Prostate gland (tissue), 2 donors: Measurements from ENCODE around the gene STPG3. TPM values are rescaled to one million over a fixed set of nuclear protein-coding genes. Genes with fewer than 3 reads are reported as not detected.

Experiments
- DNase-seq: peaks from one replicate; pipeline ENCODE4 v3.0.0-alpha.2; 2019; ENCODE audit warnings: low spot score
- H3K27ac ChIP-seq, 2 donors: fragments of 200-600 bp; sonication (generic); 2 replicates each; pipeline ENCODE4 v1.5.1; 2017 to 2019
- H3K27me3 ChIP-seq: fragments of 200-600 bp; sonication (generic); replicated peaks from 2 replicates; pipeline ENCODE4 v1.5.1; 2019; ENCODE audit not compliant: insufficient read depth
- H3K36me3 ChIP-seq, 2 donors: fragments of 200-600 bp; sonication (generic); 1 replicate in 1 of 2; 2 replicates in 1 of 2; pipeline versions ENCODE4 v1.5.1 to v1.8.1; 2017 to 2019
- H3K4me1 ChIP-seq: fragments of 200-600 bp; sonication (generic); replicated peaks from 2 replicates; pipeline ENCODE4 v1.5.1; 2019
- H3K4me3 ChIP-seq, 2 donors: fragments of 200-600 bp; sonication (generic); 2 replicates each; pipeline ENCODE4 v1.5.1; 2017 to 2019
- H3K9me3 ChIP-seq: fragments of 200-600 bp; sonication (generic); 2 replicates; pipeline ENCODE4 v1.5.1; 2017
- POLR2A ChIP-seq: fragments of 450-650 bp; IDR thresholded peaks from one replicate; pipeline ENCODE4 v1.6.1; 2016; ENCODE audit warnings: antibody characterized with exemption, mild to moderate bottlenecking
- POLR2AphosphoS5 ChIP-seq: sonication (generic); formaldehyde crosslinking; IDR thresholded peaks from one replicate; pipeline ENCODE4 v1.6.1; 2017; ENCODE audit warnings: antibody characterized with exemption
- WGBS: methylation state at CpG from one replicate; pipeline ENCODE4 v1.1.5; 2018; 5-methylcytosine and 5-hydroxymethylcytosine counted together
- intact Hi-C: fragments of 100-400 bp; cut with DNase I; formaldehyde crosslinking; loops from one replicate; pipeline ENCODE4 v1.14.2; 2022
- total RNA-seq, 2 donors: library from RNA; depleted of rRNA; stranded (reverse); fragments of >200 nt; gene quantifications; one replicate each; pipeline ENCODE4 v1.1.0, GENCODE V29; 2016
- TF ChIP-seq, protein P1 (sequence below), 4 experiments: fragments of 200-600 bp in 2 of 4; fragments of 450-650 bp in 2 of 4; sonication (generic) in 2 of 4; IDR thresholded peaks; 1 replicate in 3 of 4; 2 replicates in 1 of 4; pipeline ENCODE4 v1.5.1; 2016 to 2019; ENCODE audit warnings: antibody characterized with exemption in 4 of 4, mild to moderate bottlenecking in 2 of 4, moderate library complexity in 2 of 4

Gene STPG3
- total RNA-seq, 2 donors from 2014 or later = 4.2 TPM; not detected in 1

DNA sequence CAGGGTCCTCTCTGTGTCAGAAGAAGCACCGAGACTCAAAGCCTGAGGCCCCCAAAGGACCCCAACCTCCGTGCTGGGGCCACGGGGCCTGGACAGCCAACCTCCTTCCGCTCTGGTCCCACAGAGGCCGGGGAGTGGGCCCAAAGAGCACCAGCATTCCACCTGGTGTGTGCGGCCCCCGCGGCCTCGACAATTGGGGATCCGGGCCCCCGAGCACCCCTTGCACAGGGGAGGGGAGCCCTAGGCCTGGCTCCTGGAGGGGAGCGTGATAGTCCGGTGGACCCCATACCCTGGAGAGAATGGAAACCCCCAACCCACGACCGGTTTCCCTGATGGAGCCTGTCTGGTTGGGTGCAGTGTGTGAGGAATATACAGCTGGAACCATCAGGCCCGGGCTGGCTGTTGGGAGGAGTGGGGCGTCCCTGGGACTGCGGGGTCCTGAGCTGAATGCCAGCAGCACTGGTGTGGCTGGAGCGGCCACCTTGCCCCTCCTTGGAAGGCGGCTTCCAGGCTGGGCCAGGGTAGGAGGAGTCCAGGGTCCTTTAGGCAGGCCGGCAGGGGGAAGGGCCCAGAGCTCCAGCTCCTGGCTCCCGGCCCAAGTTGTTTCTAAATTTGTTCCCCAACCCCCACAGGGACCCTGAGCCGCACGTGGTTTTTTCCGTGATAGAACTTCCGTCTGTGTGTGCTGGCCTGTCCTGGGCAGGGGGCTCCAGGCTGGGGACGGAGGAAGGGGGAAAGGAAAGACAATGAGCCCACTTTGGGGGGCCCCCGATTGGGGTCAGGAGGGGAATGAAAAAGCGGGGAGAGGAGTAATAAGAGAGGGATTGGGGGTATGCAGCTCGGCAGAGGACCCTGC, 25.6 kb downstream of the STPG3 start:
- WGBS = 51% methylated on average over 27 of the region's 30 CpGs
- Histone ChIP-seq H3K27ac (peak overlapping the region; percentile 27 to 41), H3K9me3 (no peaks in the 10 kb centered on the region), H3K36me3 (peaks cover 0 to 12% of the 10 kb centered on the region in 2 donors), H3K4me3 (no peak overlapping the region), H3K27me3 (peaks cover 3% of the 10 kb centered on the region), H3K4me1 (peaks cover 13% of the 10 kb centered on the region)
- TF ChIP-seq POLR2A (no peak), POLR2AphosphoS5 (no peak)
- TF ChIP-seq, protein P1, sequence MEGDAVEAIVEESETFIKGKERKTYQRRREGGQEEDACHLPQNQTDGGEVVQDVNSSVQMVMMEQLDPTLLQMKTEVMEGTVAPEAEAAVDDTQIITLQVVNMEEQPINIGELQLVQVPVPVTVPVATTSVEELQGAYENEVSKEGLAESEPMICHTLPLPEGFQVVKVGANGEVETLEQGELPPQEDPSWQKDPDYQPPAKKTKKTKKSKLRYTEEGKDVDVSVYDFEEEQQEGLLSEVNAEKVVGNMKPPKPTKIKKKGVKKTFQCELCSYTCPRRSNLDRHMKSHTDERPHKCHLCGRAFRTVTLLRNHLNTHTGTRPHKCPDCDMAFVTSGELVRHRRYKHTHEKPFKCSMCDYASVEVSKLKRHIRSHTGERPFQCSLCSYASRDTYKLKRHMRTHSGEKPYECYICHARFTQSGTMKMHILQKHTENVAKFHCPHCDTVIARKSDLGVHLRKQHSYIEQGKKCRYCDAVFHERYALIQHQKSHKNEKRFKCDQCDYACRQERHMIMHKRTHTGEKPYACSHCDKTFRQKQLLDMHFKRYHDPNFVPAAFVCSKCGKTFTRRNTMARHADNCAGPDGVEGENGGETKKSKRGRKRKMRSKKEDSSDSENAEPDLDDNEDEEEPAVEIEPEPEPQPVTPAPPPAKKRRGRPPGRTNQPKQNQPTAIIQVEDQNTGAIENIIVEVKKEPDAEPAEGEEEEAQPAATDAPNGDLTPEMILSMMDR (IDR thresholded peaks at IDR 0.05) = no peak
- intact Hi-C loops = no loop called here
- DNase-seq = no peak

DNA sequence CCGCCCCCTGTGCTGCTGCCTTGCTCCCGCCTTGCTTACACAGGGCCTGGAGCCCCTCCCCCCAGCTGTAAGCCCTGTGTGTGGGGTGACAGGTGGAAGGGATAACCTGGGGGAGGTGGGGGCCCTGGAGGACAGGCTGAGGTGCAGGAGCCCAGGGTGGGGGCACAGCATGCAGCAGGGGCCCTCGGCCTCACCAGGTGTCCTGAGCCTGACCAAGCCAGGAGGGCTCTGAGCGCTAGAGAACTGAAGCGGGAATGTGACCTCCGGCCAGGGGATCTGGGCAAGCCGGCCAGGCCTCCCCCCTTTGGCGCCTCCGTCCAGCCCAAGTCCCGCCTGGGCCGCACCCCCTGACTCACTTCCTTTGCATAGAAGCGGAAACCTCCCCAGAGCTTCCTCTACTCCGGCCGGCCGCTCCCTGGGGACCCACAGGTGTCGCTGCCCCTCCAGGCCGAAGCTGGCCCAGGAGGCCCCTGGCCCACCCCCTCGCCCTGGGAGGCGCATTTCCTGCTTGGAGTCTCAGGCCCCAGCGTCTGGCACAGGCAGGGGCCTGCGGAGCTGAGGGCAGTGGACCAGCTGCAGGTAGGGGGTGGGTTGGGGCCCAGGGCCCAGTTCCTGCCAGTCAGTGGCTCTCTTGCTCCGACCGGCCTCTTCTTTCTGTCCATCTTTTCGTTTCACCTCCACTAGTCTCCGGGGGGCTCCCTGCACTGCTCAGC, 26.4 kb downstream of the STPG3 start, which contains the start of gene TOR4A:
Gene TOR4A (plus strand): TSS at position 398 of the 713 bp plus-strand sequence. CDS start 964 bp downstream, outside the sequence.
- peak within 1 kb of the TSS; percentile 27 to 41 for H3K27ac ChIP-seq
- TF ChIP-seq POLR2AphosphoS5 (no peak), POLR2A (peak; percentile 25)
- H3K9me3 ChIP-seq = no peaks in the 10 kb centered on the region
- intact Hi-C loops = no loop called here
- 41% methylated on average over 25 of the region's 25 CpGs for WGBS
- peaks cover 3% of the 10 kb centered on the region for H3K27me3 ChIP-seq
- H3K4me3 ChIP-seq = peak within 1 kb of the TSS; percentile 16 to 18
- peaks cover 0 to 7% of the 10 kb centered on the region in 2 donors for H3K36me3 ChIP-seq
- DNase-seq = no peak
- peaks cover 13% of the 10 kb centered on the region for H3K4me1 ChIP-seq

- H3K27ac ChIP-seq = peak overlapping the region in 1 of 2 donors; percentile 41
- DNase-seq = no peak
- H3K4me3 ChIP-seq = peak overlapping the region; percentile 16 to 18
- TF ChIP-seq, protein P1 (IDR thresholded peaks at IDR 0.05) = no peak
- TF ChIP-seq POLR2AphosphoS5 = no peak
- no peak for TF ChIP-seq POLR2A
- H3K27me3 ChIP-seq = peaks cover 3% of the 10 kb centered on the region
- 12% methylated on average over 18 of the region's 54 CpGs for WGBS
- H3K9me3 ChIP-seq = no peaks in the 10 kb centered on the region
- H3K36me3 ChIP-seq = no peaks in the 10 kb centered on the region
- intact Hi-C loops = no loop called here
- H3K4me1 ChIP-seq = peaks cover 13% of the 10 kb centered on the region
Measured at GRCh38 chr9:137278061-137278701, 27.1 kb downstream of the STPG3 start.

DNA sequence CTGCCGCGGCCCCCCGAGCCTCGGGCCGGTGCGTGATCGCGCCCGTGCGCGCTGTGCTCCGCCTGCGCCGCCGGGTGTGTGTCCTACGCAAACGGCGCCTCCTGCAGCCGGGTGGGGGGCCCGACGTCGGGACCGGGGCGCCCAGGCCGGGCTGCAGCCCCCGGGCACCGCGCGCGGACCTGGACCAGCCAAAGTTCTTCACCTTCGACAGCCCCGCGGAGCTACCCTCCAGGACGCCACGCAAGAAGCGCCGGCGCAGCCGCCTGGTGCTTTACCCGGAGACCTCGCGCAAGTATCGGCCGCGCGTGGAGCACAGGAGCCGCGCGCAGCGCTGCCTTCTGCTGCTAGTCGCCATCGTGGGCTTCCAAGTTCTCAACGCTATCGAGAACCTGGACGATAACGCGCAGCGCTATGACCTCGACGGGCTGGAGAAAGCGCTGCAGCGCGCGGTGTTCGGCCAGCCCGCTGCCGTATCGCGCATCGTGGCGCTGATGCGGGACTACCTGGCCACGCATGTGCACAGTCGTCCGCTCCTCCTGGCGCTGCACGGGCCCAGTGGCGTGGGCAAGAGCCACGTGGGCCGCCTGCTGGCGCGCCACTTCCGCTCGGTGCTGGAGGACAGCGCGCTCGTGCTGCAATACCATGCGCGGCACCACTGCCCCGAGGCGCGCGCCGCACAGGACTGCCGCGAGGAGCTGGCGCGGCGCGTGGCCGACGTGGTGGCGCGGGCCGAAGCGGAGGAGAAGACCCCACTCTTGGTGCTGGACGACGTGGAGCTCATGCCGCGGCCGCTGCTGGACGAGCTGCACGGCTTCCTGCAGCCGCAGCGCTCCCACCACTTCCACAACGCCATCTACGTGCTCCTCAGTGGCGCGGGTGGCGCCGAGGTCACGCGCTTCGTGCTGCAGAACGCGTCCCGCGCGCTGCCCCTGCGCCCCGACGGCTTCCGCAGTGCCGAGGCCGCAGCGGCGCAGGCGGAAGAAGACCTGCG, 27.9 kb downstream of the STPG3 start:
- no peak overlapping the region for H3K27ac ChIP-seq
- WGBS = 70% methylated on average over 133 of the region's 139 CpGs
- no peak overlapping the region for H3K4me3 ChIP-seq
- DNase-seq = no peak
- TF ChIP-seq POLR2AphosphoS5 (no peak), POLR2A (no peak)
- TF ChIP-seq, protein P1 (IDR thresholded peaks at IDR 0.05) = no peak
- peaks cover 3% of the 10 kb centered on the region for H3K27me3 ChIP-seq
- intact Hi-C loops = no loop called here
- no peaks in the 10 kb centered on the region for H3K36me3 ChIP-seq
- H3K4me1 ChIP-seq = peaks cover 13% of the 10 kb centered on the region
- no peaks in the 10 kb centered on the region for H3K9me3 ChIP-seq
